Sciatic nerve (tissue), 2 donors: ENCODE measurements around the gene POLDIP3. TPM values are rescaled to one million over a fixed set of nuclear protein-coding genes. Genes with fewer than 3 reads are reported as not detected.
"Not testable (repeated sequence)": the region's sequence is repeated elsewhere in the genome, so short reads cannot be mapped to it uniquely, and the experiment has no call there.

ENCODE experiments used
- ATAC-seq: fragments of 200-7000 bp; cut with Tn5 transposase; one replicate; pipeline ENCODE4 v1.9.1; 2020; ENCODE audit warnings: mild to moderate bottlenecking, moderate library complexity
- DNase-seq: peaks from one replicate; pipeline ENCODE4 v3.0.0-alpha.2; 2020; ENCODE audit warnings: low spot score
- intact Hi-C: fragments of 100-400 bp; cut with DNase I; formaldehyde crosslinking; loops from one replicate; pipeline ENCODE4 v1.14.2; 2022
- total RNA-seq: library from RNA; stranded (reverse); fragmentation: NEBNext Ultra II Directional; extraction: Animal tissue kit (Norgen Biotek cat#: 25700); gene quantifications from one replicate; pipeline ENCODE4 v1.2.1, GENCODE V29; 2021
- donor health status: DM: no; HTN: no; CAD: no.
- donor health status: DM: no; HTN: no; CAD: no.

The POLDIP3 gene
- total RNA-seq, 1 donor from 2014 or later, result 81.5 TPM

GRCh38 chr22:42622061-42622710, 7.5 kb upstream of the POLDIP3 start:
- no peak for ATAC-seq
- DNase-seq, result no peak
- intact Hi-C loops, result no loop called here

- intact Hi-C loops, result no loop called here
- no peak for DNase-seq
Observed at GRCh38 chr22:42621505-42622002, 6.9 kb upstream of the POLDIP3 start.

GRCh38 chr22:42620084-42620483, 5.4 kb upstream of the POLDIP3 start:
- ATAC-seq (no peak), DNase-seq (no peak)
- intact Hi-C loops, result no loop called here

More at GRCh38 chr22:42621505-42622002, 6.9 kb upstream of the POLDIP3 start:
- ATAC-seq, result peak; percentile 48

GRCh38 chr22:42619261-42620063, 4.8 kb upstream of the POLDIP3 start:
- intact Hi-C loops, result no loop called here
- DNase-seq, result no peak
- ATAC-seq, result no peak

- DNase-seq, result no peak
- no peak for ATAC-seq
- intact Hi-C loops, result no loop called here
Observed at GRCh38 chr22:42617155-42617983, 2.7 kb upstream of the POLDIP3 start.

GRCh38 chr22:42615860-42616175, 1.1 kb upstream of the POLDIP3 start:
- intact Hi-C loops, DNase-seq: not testable (repeated sequence)
- peak; percentile 5 for ATAC-seq

GRCh38 chr22:42615092-42615859, 593 bp upstream of the POLDIP3 start:
- peak; percentile 90 for DNase-seq
- intact Hi-C loops, result no loop called here

GRCh38 chr22:42613872-42614301, 796 bp downstream of the POLDIP3 start:
- intact Hi-C loops, result no loop called here
- ATAC-seq (no peak), DNase-seq (no peak)

More at GRCh38 chr22:42615092-42615859, 593 bp upstream of the POLDIP3 start:
- peak; percentile 80 for ATAC-seq

GRCh38 chr22:42612336-42612735, 2.3 kb downstream of the POLDIP3 start:
- ATAC-seq, result no peak
- intact Hi-C loops, result no loop called here
- DNase-seq, result no peak

- intact Hi-C loops, result loop anchor here (1.0 kb wide), 1 partner anchor 10 kb away; no protein-coding TSS in a partner anchor
- no peak for DNase-seq
- ATAC-seq, result no peak
Observed at GRCh38 chr22:42611051-42611450, 3.6 kb downstream of the POLDIP3 start.

GRCh38 chr22:42610186-42610585, 4.5 kb downstream of the POLDIP3 start:
- no peak for DNase-seq
- no peak for ATAC-seq

GRCh38 chr22:42608823-42609361, 5.8 kb downstream of the POLDIP3 start:
- peak; percentile 38 for ATAC-seq
- DNase-seq, result no peak
- intact Hi-C loops, result no loop called here

More at GRCh38 chr22:42610186-42610585, 4.5 kb downstream of the POLDIP3 start:
- intact Hi-C loops, result no loop called here

- DNase-seq (no peak), ATAC-seq (peak; percentile 7)
- intact Hi-C loops, result no loop called here
Observed at GRCh38 chr22:42608136-42608822, 6.4 kb downstream of the POLDIP3 start.

GRCh38 chr22:42607641-42608040, 7.0 kb downstream of the POLDIP3 start:
- intact Hi-C loops, DNase-seq, ATAC-seq: not testable (repeated sequence)

- ATAC-seq (no peak), DNase-seq (no peak)
- intact Hi-C loops, result no loop called here
Observed at GRCh38 chr22:42604403-42604802, 10.3 kb downstream of the POLDIP3 start.

GRCh38 chr22:42603427-42603826, 11.3 kb downstream of the POLDIP3 start:
- intact Hi-C loops, result no loop called here
- ATAC-seq, result no peak
- DNase-seq, result no peak

GRCh38 chr22:42602470-42602869, 12.2 kb downstream of the POLDIP3 start:
- DNase-seq, result no peak
- ATAC-seq, result no peak
- intact Hi-C loops, result no loop called here
